ENCODE measurements around the gene ABCB8.
"Not testable (repeated sequence)": the region's sequence is repeated elsewhere in the genome, so short reads cannot be mapped to it uniquely, and the experiment has no call there.

The ABCB8 gene

GRCh38 chr7:150999001-150999400 is 29.2 kb upstream of the ABCB8 start:
- DNase-seq: no peak

GRCh38 chr7:150999497-151000230 is 28.6 kb upstream of the ABCB8 start:
- DNase-seq: no peak

GRCh38 chr7:151000897-151001495 is 27.3 kb upstream of the ABCB8 start:
- no peak for DNase-seq

GRCh38 chr7:151001546-151001945 is 26.7 kb upstream of the ABCB8 start:
- no peak for DNase-seq

- DNase-seq: no peak
Observed at GRCh38 chr7:151003572-151003971, 24.7 kb upstream of the ABCB8 start.

- DNase-seq: no peak
Observed at GRCh38 chr7:151005566-151005965, 22.7 kb upstream of the ABCB8 start.

GRCh38 chr7:151006590-151007300 is 21.5 kb upstream of the ABCB8 start:
- no peak for DNase-seq

GRCh38 chr7:151007469-151007898 is 20.8 kb upstream of the ABCB8 start:
- no peak for DNase-seq

- no peak for DNase-seq
Observed at GRCh38 chr7:151008143-151008510, 20.1 kb upstream of the ABCB8 start.

- peak; percentile 83 to 90 for DNase-seq
Observed at GRCh38 chr7:151008511-151009323, 19.5 kb upstream of the ABCB8 start.

GRCh38 chr7:151009327-151010036 is 18.8 kb upstream of the ABCB8 start:
- no peak for DNase-seq

- no peak for DNase-seq
Observed at GRCh38 chr7:151010037-151010306, 18.3 kb upstream of the ABCB8 start.

- no peak for DNase-seq
Observed at GRCh38 chr7:151010307-151011096, 17.7 kb upstream of the ABCB8 start.

- no peak for DNase-seq
Observed at GRCh38 chr7:151011097-151011409, 17.2 kb upstream of the ABCB8 start.

GRCh38 chr7:151011616-151012015 is 16.6 kb upstream of the ABCB8 start:
- not testable (repeated sequence) for DNase-seq

- no peak for DNase-seq
Observed at GRCh38 chr7:151012031-151012692, 16.1 kb upstream of the ABCB8 start.

GRCh38 chr7:151012911-151013347 is 15.3 kb upstream of the ABCB8 start:
- DNase-seq: no peak

GRCh38 chr7:151013356-151013732 is 14.9 kb upstream of the ABCB8 start:
- no peak for DNase-seq

GRCh38 chr7:151013733-151014497 is 14.3 kb upstream of the ABCB8 start:
- peak; percentile 77 for DNase-seq

GRCh38 chr7:151014950-151015349 is 13.3 kb upstream of the ABCB8 start:
- no peak for DNase-seq

GRCh38 chr7:151015967-151016366 is 12.3 kb upstream of the ABCB8 start:
- no peak for DNase-seq

Measured in stimulated activated CD4-positive, alpha-beta T cell treated with anti-CD3 and anti-CD28 coated beads, Interleukin-2, amount 100 ng/mL, for 48 hours (primary cell).